Cardiac muscle cell (in vitro differentiated cells and primary cell): ENCODE results near the gene IDUA. TPM values are rescaled to one million over a fixed set of nuclear protein-coding genes. Genes with fewer than 3 reads are reported as not detected.

Experiments used
- DNase-seq, 2 donors: peaks; one replicate each; pipeline versions ENCODE4 v3.0.0 to v3.0.0-alpha.2; 2010 to 2017; ENCODE audit warnings: low read depth in 1 of 2, low spot score in 1 of 2
- H3K27ac ChIP-seq: fragments of 200-600 bp; sonication (generic); 2 replicates; pipeline ENCODE4 v1.5.1; 2016
- H3K27me3 ChIP-seq: fragments of 200-600 bp; sonication (generic); 2 replicates; pipeline ENCODE4 v1.6.0; 2016; ENCODE audit warnings: control low read depth
- H3K36me3 ChIP-seq: fragments of 200-600 bp; sonication (generic); 2 replicates; pipeline ENCODE4 v1.5.1; 2016; ENCODE audit warnings: control low read depth
- H3K4me1 ChIP-seq: fragments of 200-600 bp; sonication (generic); 2 replicates; pipeline ENCODE4 v1.8.1; 2017; ENCODE audit warnings: low read depth, mild to moderate bottlenecking, mixed run types
- H3K4me3 ChIP-seq: fragments of 200-600 bp; sonication (generic); 2 replicates; pipeline ENCODE4 v1.5.1; 2016; ENCODE audit warnings: mild to moderate bottlenecking
- H3K9me3 ChIP-seq: fragments of 200-600 bp; sonication (generic); 2 replicates; pipeline ENCODE4 v1.5.1; 2017; ENCODE audit warnings: low read depth, mild to moderate bottlenecking, control low read depth
- CTCF ChIP-seq: IDR thresholded peaks from 2 replicates; pipeline ENCODE4 v1.5.1; 2012; ENCODE audit warnings: low read depth, mild to moderate bottlenecking, low read length
- polyA plus RNA-seq: library from polyadenylated mRNA; unstranded; fragments of >200 nt; fragmentation: Nextera tagmentation; extraction: Ambion mirVana; gene quantifications from 2 replicates; pipeline ENCODE4 v1.2.1, GENCODE V29; 2016
- total RNA-seq: library from RNA; depleted of rRNA; stranded (reverse); fragments of >200 nt; gene quantifications from 2 replicates; pipeline ENCODE4 v1.2.3, GENCODE V29; 2016

Gene IDUA
- total and polyA plus RNA-seq, 2 experiments from 2014 or later = 13.0 to 29.9 TPM

GRCh38 chr4:1047106-1047975, 60.5 kb downstream of the IDUA start:
- TF ChIP-seq CTCF = no peak
- Histone ChIP-seq H3K9me3 (no peaks in the 10 kb centered on the region), H3K27me3 (peaks cover 50% of the 10 kb centered on the region), H3K4me3 (no peak overlapping the region), H3K4me1 (no peaks in the 10 kb centered on the region), H3K27ac (no peak overlapping the region), H3K36me3 (no peaks in the 10 kb centered on the region)
- no peak for DNase-seq

- H3K9me3 ChIP-seq = no peaks in the 10 kb centered on the region
- no peak for TF ChIP-seq CTCF
- no peaks in the 10 kb centered on the region for H3K4me1 ChIP-seq
- DNase-seq = no peak
- H3K27ac ChIP-seq = no peak overlapping the region
- H3K36me3 ChIP-seq = no peaks in the 10 kb centered on the region
- peaks cover 59% of the 10 kb centered on the region for H3K27me3 ChIP-seq
- H3K4me3 ChIP-seq = no peak overlapping the region
Measured at GRCh38 chr4:1047976-1048772, 61.3 kb downstream of the IDUA start.

GRCh38 chr4:1048773-1049590, 62.1 kb downstream of the IDUA start:
- Histone ChIP-seq H3K36me3 (no peaks in the 10 kb centered on the region), H3K9me3 (no peaks in the 10 kb centered on the region), H3K27ac (no peak overlapping the region), H3K27me3 (peaks cover 63% of the 10 kb centered on the region), H3K4me1 (no peaks in the 10 kb centered on the region), H3K4me3 (no peak overlapping the region)
- DNase-seq = no peak
- no peak for TF ChIP-seq CTCF

GRCh38 chr4:1049591-1049905, 62.7 kb downstream of the IDUA start:
- no peak overlapping the region for H3K4me3 ChIP-seq
- peaks cover 61% of the 10 kb centered on the region for H3K27me3 ChIP-seq
- TF ChIP-seq CTCF = no peak
- H3K9me3 ChIP-seq = no peaks in the 10 kb centered on the region
- no peak overlapping the region for H3K27ac ChIP-seq
- DNase-seq = no peak
- no peaks in the 10 kb centered on the region for H3K4me1 ChIP-seq
- no peaks in the 10 kb centered on the region for H3K36me3 ChIP-seq

DNA sequence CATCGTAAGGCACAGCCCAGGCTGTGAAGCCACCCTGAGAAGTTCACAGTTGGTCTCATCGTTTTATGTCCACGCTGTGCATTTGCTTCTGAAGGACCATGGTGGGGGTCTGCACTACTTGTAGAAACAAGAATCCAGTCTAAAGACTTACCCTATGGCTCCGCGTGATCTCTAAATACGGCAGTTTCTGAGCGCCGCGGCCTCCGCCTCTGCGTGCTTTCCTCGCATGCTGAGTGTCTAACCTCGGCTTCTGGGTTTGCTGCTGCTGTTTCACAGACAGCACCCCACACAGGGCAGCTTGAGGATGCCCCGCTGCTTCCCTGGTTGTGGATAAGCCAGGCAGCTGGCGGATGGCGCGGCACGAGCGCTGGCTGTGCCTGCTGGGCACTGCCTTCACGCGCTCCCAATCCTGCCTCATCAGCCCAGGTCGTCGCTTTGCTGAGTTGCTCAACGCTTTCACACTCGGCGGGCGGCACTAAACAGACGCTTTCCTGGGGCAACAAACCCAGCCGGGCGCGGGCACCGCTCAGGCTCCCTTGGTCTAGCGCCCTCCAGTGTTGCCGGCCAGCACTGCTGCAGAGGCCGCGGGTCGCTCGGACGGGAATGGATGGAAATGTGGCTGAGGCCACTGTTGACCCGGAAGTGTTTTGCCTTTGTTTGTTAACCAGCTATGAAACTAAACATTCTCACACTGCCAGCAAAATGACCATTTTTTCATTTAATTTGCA, 63.8 kb downstream of the IDUA start:
- DNase-seq = peak in 1 of 2 donors; percentile 23
- no peak overlapping the region for H3K27ac ChIP-seq
- H3K4me1 ChIP-seq = no peaks in the 10 kb centered on the region
- no peaks in the 10 kb centered on the region for H3K36me3 ChIP-seq
- H3K4me3 ChIP-seq = no peak overlapping the region
- peak; percentile 41 for TF ChIP-seq CTCF
- H3K27me3 ChIP-seq = peaks cover 55% of the 10 kb centered on the region
- no peaks in the 10 kb centered on the region for H3K9me3 ChIP-seq
